GM18861 (cell line): ENCODE measurements around the gene ADI1.

Source experiments
- ATAC-seq: cut with Tn5 transposase; IDR thresholded peaks from one replicate; pipeline ENCODE4 v1.9.1; 2021; ENCODE audit not compliant: unreplicated experiment

ADI1 gene, protein sequence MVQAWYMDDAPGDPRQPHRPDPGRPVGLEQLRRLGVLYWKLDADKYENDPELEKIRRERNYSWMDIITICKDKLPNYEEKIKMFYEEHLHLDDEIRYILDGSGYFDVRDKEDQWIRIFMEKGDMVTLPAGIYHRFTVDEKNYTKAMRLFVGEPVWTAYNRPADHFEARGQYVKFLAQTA

DNA sequence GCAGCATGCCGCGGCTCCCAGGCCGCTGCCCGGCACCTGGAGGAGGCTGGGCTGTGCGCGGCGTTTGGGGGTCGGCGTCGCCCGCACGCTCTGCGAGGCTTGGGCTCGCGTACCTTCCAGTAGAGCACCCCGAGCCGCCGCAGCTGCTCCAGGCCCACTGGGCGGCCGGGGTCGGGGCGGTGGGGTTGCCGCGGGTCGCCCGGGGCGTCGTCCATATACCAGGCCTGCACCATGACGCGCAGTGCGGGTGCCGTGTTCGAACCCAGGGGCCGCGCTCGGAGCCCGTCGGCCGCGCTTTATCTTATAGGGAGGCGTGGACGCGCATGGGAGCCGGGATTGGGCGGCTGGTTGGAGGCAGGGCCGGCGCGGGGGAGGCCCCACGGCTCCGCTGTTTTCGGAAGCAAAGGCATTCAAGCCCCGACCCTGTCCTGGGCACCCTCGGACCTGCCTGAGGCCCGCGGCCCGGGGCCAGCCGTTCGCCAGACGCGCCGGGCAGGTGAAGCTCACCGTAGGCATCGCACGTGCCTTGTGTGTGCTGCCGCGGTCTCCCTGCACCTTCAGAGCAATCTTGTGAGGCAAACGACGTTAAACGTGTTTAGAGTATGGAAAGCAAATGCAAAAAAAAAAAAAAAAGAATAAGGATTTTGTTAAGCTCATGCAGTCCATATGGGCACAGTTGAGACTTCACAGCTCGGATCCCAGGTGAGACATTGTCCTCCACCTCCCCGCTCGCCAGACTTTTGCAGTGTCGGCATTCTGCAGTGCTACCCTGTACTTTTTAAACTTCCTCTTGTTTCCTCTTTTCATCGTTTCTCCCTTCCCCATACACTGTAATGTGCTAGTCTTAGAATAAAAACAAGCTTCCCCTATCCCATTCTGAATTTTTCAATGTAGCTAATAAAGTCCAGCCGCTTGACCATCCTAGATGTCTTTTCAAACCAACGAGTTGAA lies at the start of gene ADI1:
TSS of gene ADI1 (minus strand) at position 277 of the 951 bp plus-strand sequence. CDS start at position 233, 44 bp downstream.
- peak; percentile 51 for ATAC-seq

DNA sequence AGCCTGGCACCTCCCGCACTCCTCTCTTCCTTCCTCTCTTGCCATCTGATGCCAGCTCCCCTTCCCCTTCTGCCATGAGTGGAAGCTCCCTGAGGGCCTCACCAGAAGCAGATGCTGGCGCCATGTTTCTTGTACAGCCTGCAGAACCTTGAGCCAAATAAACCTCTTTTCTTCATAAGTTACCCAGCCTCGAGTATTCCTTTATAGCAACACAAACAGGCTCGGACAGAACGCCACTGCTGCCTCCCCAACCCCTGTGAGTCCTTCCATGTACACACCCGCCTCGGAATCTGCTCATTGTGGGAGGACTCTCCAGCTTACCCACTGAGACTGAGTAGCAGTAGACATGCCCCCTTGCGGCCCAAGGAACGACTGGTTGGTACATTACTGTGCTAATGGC lies 47.5 kb upstream of the ADI1 start:
- no peak for ATAC-seq

DNA sequence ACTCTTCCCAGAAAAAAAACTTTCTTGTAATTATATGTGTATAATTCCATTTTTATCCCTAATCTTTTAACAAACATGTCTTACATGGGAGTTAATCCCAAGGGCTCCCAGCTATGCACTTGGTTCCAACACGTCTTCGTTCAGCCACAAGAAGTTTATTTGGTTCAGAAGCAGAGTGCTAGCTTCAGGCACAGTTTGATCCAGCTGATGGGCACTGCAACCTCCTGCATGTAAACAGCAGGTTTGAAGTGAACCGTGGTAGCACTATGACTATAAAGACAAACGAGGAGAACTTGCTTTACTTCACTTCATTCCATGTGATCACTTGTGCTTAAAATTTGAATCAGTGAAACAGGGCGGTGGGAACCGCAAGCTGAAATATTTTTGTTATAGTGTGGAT lies 45.8 kb upstream of the ADI1 start:
- no peak for ATAC-seq

DNA sequence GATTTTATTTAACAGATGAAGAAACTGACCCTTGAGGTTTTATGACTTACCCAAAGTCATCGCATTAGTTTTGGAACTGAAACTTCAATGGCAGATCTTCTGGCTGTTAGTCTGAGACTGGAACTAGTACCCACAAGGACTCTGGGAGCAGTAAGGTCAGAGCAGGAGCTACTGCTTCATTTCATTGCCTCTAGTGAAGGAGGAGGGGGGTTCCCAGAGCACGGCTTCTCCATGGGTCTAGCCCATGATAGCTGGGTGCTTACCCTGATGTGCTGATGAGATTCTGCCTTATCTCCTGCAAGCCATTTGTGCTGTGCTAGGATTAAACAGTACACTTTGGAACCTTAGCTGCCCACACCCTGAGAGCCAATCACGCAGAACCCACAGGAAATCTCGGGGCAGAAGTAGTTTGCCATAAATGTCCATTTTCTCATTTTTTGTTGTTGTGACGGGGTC lies 44.2 kb upstream of the ADI1 start:
- ATAC-seq: peak; percentile 51

DNA sequence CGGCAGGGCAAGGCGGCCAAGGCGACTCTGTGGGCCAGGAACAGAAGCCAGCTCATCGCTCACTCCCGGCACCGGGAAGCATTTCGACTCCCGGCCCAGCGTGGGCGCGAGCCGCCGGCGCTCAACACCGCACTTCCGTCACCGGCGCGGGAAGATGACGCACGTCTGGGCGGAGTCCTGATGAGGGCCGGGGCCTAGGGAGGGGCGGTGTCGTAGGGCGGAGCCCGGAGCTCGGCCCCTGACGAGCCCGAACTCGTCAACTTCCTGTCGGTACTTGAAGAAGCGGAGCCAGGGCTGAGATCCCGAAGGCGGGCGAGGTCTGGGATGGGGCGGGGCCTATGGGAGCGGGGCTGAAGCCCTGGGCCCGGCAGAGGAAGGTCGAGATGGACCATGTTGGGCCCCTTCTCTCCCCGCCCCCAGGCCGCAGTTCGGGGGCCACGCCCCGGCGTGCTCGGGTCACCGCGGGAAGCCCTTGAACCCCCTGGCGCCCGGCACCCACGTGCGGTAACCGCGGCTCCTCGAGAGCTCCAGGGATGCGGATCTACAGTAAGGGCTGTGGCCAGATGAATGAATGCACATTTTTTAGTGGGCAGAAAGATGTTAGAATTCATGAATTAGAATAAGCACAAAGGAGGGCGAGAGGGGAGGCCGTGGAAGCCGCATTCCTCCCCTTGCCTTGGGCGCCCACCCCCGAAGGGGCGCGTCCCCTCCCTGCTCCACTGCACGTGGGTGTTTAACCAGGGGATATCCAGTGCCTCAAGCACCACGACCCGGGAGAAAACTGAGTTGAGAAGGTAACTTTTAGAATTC lies 39.1 kb upstream of the ADI1 start, which contains the start of gene RNASEH1:
TSS of gene RNASEH1 (minus strand) at position 129 of the 810 bp plus-strand sequence. CDS start at position 56, 73 bp downstream.
- ATAC-seq: peak; percentile 95

DNA sequence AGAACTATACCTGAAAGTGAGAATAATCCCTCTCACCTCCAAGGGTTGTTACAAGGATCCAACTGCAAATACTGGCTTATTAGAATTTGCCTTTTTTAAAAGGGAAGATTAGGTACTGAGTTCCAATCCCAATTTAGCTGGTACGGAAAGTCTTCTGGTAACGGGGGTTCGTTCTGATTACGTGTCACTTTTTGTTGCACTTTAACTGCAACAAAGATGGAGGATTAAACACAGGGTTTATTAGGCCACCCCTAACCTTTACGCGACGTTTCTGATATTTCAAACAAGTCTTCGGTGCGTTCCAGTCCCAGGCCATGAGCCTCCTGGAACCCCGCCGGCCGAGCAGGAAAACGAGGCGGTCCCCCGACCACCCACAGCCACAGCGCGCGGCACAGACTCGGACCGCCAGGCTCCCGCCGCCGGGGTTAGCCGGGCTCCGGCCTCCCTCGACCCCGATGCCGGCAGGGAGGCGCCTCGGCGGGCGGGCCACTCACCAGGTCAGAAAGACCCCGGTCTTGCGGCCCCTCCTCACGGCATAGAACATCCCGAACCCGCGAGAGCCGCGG lies 38.4 kb upstream of the ADI1 start:
- peak; percentile 15 for ATAC-seq

DNA sequence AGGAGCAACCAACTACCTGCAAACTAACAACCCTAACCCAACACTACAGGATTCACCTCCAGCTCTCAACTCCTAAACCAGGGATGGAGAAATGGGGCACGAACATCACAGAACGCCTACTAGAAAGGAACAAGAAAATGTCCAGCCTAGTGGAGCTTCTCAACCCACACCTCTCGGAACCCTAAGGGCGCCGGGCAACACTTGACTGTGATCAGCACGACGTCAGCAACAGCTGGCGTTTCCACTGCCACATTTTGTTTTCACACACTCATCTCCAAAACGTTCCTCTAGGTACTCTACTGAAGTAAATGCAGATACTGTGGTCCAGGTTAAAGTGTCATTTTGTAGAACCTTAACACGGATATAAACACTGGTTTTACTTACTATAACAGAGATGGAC lies 34.6 kb upstream of the ADI1 start:
- no peak for ATAC-seq

DNA sequence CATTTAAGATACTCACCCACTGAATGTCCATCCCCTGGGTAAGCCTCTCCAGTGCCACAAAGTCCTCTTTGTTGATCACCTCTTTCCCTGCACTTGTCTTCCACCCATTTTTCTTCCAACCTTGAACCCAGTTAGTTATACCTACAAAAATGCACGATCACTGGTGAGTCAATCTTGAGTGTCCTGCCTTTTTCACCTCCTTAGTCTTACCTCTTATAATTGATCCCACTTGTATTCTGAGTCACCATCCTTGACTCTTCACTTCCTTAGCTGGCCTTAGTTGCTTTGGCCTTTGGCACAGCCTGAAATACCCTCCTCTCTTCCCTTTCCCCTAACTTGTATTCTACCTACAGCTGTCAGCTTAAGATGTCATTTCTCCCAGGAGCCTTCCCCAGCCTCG lies 28.6 kb upstream of the ADI1 start:
- no peak for ATAC-seq

DNA sequence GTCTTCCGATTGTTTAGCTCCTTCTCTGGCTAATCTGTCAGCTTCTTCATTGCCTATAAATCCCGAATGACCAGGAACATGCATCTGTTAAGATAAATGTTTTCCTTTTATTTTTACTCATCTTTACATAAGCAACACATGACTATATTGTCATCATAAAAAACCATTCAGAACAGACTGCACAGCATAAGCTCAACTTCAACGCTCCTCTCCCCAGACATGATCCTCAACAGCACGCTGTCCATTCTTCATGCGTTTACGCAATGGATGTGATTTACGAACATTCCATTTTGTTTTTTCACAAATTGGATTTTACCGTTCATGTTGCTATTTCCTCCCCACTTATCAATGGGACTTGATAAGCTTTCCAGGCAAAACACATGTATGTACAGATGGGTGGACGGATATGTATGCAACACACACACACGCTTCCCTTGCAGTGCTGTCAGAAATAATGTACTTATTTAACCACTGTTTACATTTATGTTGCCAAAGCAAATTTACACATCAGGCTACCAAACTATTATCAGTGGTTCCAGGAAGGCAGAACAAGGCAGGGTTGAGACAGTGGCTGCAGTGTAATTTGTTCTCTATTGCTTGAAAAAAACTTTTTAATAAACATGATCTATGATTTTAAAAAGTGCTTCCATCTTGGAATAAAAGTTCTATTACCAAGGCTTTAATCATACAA lies 26.6 kb upstream of the ADI1 start:
- ATAC-seq: no peak

DNA sequence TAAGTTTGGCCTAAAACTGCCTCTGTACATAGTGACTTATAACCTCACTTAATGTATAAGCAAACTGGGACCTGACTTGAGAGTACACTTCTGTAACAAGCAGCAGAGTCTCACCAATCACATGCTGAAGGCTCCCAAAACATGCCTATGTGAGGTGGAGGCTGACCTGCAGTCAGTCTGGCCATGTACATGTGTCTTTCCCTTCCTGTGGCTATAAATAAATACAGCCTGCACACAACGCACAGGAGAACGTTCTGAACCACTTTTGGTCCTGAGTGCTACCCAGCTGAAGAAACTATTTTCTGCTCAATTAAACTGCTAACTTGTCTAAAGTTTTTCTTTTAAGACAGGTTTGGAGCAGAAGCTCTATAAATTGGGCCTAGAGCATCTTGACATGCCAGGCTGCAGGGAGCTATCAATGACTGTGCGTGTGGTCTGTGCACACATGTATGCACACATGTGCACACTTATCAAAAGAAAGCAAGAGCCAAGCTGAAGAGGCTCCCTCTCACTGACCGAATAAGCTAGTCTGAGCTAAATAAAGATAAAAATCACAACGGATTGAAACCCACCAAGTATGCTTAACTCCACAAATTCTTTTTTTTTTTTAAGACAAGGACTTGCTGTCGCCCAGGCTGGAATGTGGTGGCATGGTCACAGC lies 23.8 kb upstream of the ADI1 start:
- no peak for ATAC-seq

DNA sequence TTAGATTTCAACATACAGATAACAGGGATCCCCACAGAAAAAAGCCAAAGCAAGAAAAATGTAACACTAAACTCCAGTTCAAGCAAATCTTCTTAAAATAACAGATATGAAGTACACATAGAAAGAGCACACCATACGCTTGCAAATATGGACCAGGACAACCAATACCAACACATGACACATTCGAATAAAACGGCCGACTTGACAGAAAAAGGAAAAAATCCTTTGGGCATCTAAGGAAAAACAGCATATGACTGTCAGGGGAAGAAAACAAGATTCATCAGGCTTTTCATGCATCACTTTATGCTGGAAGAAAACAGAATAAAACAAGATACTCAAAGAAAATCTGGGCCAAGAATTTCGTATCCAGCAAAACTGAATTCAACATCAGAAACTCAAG lies 22.8 kb upstream of the ADI1 start:
- no peak for ATAC-seq

DNA sequence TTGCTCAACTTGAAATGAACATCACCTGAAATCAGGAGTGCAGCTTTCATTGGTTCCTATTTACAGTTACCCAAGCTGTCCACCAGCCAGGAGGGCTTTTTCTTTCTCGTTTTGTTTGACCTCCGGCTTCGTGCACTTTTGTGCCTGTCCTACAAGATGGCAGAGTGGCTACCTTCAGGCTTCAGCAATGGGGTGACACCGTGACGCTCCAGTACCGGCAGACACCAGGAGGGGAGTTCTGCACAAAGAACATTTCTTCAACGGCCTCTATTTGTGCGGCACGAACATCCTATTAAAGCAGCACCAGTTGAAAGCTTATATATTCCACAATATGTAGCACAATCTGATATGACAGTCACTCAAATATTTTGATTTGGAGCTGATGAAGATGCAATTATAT lies 20.5 kb upstream of the ADI1 start:
- ATAC-seq: no peak

DNA sequence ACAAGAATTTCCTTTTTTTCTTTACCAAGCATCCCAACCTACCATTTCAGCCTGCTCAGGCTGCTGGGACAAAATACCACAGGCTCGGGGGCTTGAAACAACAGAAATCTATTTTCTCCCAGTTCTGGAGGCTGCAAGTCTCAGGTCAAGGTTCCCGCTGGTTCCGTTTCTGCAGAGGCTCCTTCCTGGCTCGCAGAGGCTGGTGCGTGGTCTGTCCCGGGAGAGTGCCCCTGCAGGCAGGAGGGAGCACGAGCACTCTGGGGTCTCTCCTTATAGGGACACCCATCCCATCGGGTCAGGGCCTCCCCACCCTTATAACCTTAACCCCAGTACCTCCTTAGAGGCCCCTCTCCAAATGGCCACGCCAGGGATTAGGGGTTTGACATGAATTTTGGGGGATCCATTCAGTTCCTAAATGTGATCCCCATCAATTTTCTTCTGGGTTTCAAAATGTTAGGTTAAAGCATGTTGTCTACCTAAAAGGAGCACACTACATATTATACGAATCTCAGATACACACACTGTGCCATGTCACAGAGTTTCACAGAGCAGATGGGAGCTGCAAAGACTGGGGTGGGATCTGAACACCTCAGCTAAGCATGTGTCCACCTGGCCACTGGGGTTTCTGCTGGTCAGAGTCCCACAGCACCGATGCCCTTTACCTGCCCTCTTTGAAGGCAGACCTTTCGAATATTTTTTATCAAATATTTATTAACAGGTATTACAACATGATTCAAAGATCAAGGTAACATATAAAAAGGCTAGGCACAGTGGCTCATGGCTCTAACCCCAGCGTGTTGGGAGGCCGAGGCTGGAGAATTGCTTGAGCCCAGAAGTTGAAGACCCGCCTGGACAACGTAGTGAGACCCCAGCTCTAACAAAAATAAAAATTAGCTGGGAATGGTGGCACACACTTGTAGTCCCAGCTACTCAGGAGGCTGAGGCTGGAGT lies 17.6 kb upstream of the ADI1 start:
- ATAC-seq: no peak

DNA sequence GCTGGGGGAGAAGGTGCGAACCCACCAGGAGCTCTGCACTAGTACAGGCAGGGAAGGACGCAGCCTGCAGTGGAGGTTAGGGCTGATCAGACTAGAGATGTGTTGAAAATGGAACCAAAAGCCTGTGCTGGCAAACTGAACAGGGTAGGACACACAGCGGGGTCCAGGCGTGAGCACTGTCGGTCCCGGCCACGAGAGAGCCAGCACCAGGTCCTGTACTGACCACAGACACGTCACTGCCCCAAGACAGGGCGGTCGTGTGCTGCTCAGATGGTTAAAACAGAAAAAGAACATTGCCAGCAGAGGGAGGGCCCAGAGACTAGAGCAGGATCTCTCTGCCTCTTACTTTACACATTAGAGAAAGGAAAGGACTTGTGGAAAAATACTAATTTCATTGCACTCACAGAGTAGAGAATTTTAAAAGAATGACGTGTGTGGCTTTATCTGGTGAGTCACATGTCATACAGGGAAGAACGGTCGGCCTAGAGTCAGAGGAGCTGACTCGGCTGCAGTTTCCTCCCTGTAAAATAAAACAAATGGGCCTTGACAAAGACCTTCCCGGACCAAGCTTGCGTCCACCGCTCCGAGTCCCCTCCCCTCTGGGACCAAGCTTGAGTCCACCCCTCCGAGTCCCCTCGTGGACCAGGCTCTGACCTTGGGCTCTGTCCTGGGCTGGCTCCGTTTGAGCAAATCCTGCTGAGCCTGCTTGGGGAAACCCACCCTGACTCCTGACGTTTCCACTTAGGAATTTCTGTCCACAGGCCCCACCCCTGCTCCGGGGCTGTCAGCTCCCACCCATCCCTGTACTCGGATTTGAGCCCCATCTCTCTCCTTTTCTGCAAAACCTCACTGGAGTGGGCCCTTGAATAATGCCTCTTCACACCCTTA lies 16.7 kb upstream of the ADI1 start:
- no peak for ATAC-seq

DNA sequence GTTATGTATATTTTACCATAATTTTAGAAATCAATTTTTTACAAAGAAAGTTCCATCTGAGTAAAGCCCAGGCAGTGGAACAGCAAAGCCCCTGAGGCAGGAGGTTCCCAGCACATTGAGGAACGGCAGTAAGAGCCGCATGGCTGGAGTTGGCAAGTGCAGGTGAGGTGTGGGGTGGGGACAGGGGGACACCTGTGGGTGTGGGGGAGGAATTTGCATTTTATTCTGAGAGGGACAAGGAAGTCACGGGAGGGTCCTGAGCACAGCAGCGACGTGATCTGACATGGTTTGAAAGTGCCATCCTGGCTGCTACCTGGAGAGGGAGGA lies 16.1 kb upstream of the ADI1 start:
- ATAC-seq: no peak

DNA sequence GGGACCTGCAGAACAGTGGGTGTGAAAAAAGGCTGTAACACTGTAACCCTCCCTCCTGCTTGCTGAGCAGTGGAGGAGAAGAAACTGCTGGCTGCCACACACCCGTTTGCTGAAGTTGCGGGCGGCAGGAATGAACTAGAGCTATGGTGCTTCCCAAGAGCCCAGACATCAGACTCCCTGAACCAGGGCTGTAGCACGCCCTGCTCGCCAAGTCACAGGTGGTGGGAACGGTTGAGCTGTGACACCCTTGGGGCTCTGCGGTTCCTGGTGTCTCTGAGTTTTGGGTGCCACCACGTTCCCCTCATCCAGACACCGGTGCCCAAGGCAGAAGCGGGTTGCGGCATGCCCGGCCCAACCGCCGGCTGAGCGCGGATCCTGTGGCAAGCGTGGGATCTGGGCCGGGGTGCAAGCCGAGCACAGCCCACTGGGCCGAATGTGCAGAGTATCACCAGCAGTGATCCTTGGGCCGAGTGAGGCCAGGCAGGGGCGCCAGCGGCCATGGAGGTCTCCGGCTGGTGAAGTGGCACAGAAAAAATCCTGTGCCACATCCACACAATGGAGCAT lies 15.0 kb upstream of the ADI1 start:
- ATAC-seq: no peak

DNA sequence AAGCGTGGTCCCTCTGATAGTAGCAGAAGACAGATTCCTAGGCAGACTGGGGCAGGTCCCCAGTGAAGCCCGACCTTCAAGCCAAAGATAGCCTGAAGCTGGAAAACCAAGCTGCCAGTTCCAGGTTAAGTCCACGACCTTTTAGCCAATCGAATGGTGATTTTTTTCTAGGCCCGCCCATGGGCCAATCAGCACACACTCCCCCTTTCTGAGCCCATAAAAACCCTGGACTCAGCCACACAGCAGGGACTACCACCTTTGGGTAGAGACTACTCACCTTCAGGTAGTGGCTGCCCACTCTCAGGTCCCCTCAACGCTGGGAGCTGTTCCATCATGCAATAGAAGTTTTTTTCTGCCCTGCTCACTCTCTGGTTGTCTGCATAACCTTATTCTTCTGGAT lies 14.5 kb upstream of the ADI1 start:
- no peak for ATAC-seq

DNA sequence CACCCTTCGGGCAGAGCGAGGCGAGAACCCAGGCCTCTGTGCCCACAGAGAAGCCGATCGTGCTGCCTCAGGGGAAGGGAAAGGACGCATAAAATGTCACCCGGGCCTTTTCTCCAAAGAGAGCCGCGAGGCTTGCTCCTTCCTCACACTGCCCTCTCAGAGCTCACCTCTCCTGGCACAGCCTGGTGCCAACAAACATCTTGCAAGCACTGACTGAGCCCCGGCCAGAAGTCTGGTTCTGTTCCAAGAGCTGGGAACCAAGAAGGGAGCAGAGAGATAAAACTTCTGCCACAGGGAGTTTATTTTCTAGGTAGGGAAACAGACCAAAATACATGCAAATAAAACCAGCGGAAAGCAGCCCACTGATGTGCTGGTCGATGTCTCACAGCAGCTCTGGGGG lies 13.6 kb upstream of the ADI1 start:
- ATAC-seq: no peak
